Body of pancreas (tissue), 4 donors: ENCODE measurements around the gene DDX6. TPM values are rescaled to one million over a fixed set of nuclear protein-coding genes. Genes with fewer than 3 reads are reported as not detected.

Experiments used
- ATAC-seq: fragments of 150-250 bp; one replicate; pipeline ENCODE4 v1.9.1; 2016
- DNase-seq, 4 donors: peaks; one replicate each; pipeline ENCODE4 v3.0.0-alpha.2; 2019
- H3K27ac ChIP-seq, 4 donors: fragments of 200-600 bp; sonication (generic); 1 replicate in 3 of 4; 2 replicates in 1 of 4; pipeline versions ENCODE4 v1.5.1 to v1.6.1; 2016 to 2019; ENCODE audit warnings: mild to moderate bottlenecking in 1 of 4, mixed read lengths in 1 of 4, moderate library complexity in 1 of 4
- H3K27me3 ChIP-seq, 2 donors: fragments of 200-600 bp; sonication (generic); one replicate each; pipeline ENCODE4 v1.6.0; 2016; ENCODE audit warnings: mild to moderate bottlenecking in 1 of 2
- H3K36me3 ChIP-seq, 2 donors: fragments of 200-600 bp; sonication (generic); replicated peaks in 1 of 2; 2 replicates each; pipeline ENCODE4 v1.5.1; 2016; ENCODE audit warnings: low read depth in 2 of 2; ENCODE audit not compliant: insufficient read depth in 1 of 2
- H3K4me1 ChIP-seq: fragments of 200-600 bp; sonication (generic); one replicate; pipeline ENCODE4 v1.6.0; 2016
- H3K4me3 ChIP-seq, 2 donors: fragments of 200-600 bp; sonication (generic); 1 replicate in 1 of 2; 2 replicates in 1 of 2; pipeline ENCODE4 v1.5.1; 2016 to 2019
- H3K9me3 ChIP-seq, 3 donors: fragments of 200-600 bp; sonication (generic); 1 replicate in 2 of 3; 2 replicates in 1 of 3; pipeline ENCODE4 v1.5.1; 2016
- CTCF ChIP-seq, 7 experiments: fragments of 450-650 bp in 4 of 7; fragments of 200-600 bp in 3 of 7; sonication (generic) in 3 of 7; IDR thresholded peaks; one replicate each; pipeline ENCODE4 v1.5.1; 2016 to 2019; ENCODE audit warnings: antibody characterized with exemption in 7 of 7
- POLR2A ChIP-seq, 3 donors: fragments of 450-650 bp; IDR thresholded peaks; one replicate each; pipeline ENCODE4 v1.6.1; 2016; ENCODE audit warnings: antibody characterized with exemption in 3 of 3, mild to moderate bottlenecking in 2 of 3
- WGBS, 2 donors: methylation state at CpG; one replicate each; pipeline ENCODE4 v1.1.5; 2017; 5-methylcytosine and 5-hydroxymethylcytosine counted together
- intact Hi-C: fragments of 100-400 bp; cut with DNase I; formaldehyde crosslinking; loops from one replicate; pipeline ENCODE4 v1.15.1; 2023
- total RNA-seq, 2 donors: library from RNA; depleted of rRNA; stranded (reverse); fragments of >200 nt; gene quantifications; one replicate each; pipeline ENCODE4 v1.1.0, GENCODE V29; 2016

DDX6 gene
- total RNA-seq, 2 donors from 2014 or later, result 63.3 to 69.8 TPM

GRCh38 chr11:118818130-118818529 is 27.2 kb upstream of the DDX6 start:
- Histone ChIP-seq H3K27ac (no peak overlapping the region), H3K27me3 (no peaks in the 10 kb centered on the region), H3K36me3 (no peaks in the 10 kb centered on the region), H3K4me3 (no peak overlapping the region), H3K9me3 (no peaks in the 10 kb centered on the region), H3K4me1 (peaks cover 13% of the 10 kb centered on the region)
- intact Hi-C loops, result no loop called here
- no peak for ATAC-seq
- DNase-seq, result no peak
- TF ChIP-seq POLR2A (IDR thresholded peaks at IDR 0.05) (no peak), CTCF (IDR thresholded peaks at IDR 0.05) (no peak)
- WGBS, 2 donors, result 93% methylated on average over 4 of the region's 4 CpGs

- no peaks in the 10 kb centered on the region for H3K4me1 ChIP-seq
- no peak for ATAC-seq
Observed at GRCh38 chr11:118813551-118813950, 22.6 kb upstream of the DDX6 start.

GRCh38 chr11:118812485-118812884 is 21.5 kb upstream of the DDX6 start:
- Histone ChIP-seq H3K27me3 (no peaks in the 10 kb centered on the region), H3K36me3 (no peaks in the 10 kb centered on the region), H3K27ac (no peak overlapping the region), H3K4me1 (no peaks in the 10 kb centered on the region), H3K4me3 (no peak overlapping the region), H3K9me3 (no peaks in the 10 kb centered on the region)
- intact Hi-C loops, result no loop called here
- WGBS, 2 donors, result 35 to 73% methylated on average over 3 to 5 of the region's 5 CpGs
- DNase-seq (no peak), ATAC-seq (no peak)
- TF ChIP-seq POLR2A (IDR thresholded peaks at IDR 0.05), result no peak
- no peak for TF ChIP-seq CTCF (IDR thresholded peaks at IDR 0.05)

More at GRCh38 chr11:118813551-118813950, 22.6 kb upstream of the DDX6 start:
- no peaks in the 10 kb centered on the region for H3K36me3 ChIP-seq
- intact Hi-C loops, result no loop called here
- H3K9me3 ChIP-seq, result no peaks in the 10 kb centered on the region
- 35 to 47% methylated on average over 1 of the region's 1 CpG for WGBS, 2 donors
- H3K4me3 ChIP-seq, result no peak overlapping the region
- TF ChIP-seq CTCF (IDR thresholded peaks at IDR 0.05), result no peak
- no peak for TF ChIP-seq POLR2A (IDR thresholded peaks at IDR 0.05)
- H3K27ac ChIP-seq, result no peak overlapping the region
- no peak for DNase-seq
- H3K27me3 ChIP-seq, result no peaks in the 10 kb centered on the region

GRCh38 chr11:118807800-118808778 is 17.1 kb upstream of the DDX6 start:
- intact Hi-C loops, result loop anchor here (10.0 kb wide), 1 partner anchor 87 kb away; no protein-coding TSS in a partner anchor
- H3K27me3 ChIP-seq, result no peaks in the 10 kb centered on the region
- TF ChIP-seq CTCF (IDR thresholded peaks at IDR 0.05), result no peak
- TF ChIP-seq POLR2A (IDR thresholded peaks at IDR 0.05), result no peak
- ATAC-seq, result no peak
- 63 to 77% methylated on average over 3 of the region's 3 CpGs for WGBS, 2 donors
- H3K4me1 ChIP-seq, result peaks cover 10% of the 10 kb centered on the region
- no peaks in the 10 kb centered on the region for H3K36me3 ChIP-seq
- no peak for DNase-seq
- no peak overlapping the region for H3K27ac ChIP-seq
- H3K9me3 ChIP-seq, result no peaks in the 10 kb centered on the region
- H3K4me3 ChIP-seq, result no peak overlapping the region
